GM12878 (cell line): ENCODE measurements around the gene DENND1A.

Source experiments
- ASH2L ChIP-seq: fragments of 300-600, 200-600 bp; sonication (generic); IDR thresholded peaks from 2 replicates; pipeline ENCODE4 v1.6.1; 2017; ENCODE audit warnings: low read depth, mild to moderate bottlenecking, borderline replicate concordance
- ATF3 ChIP-seq: IDR thresholded peaks from 2 replicates; pipeline ENCODE4 v1.6.1; 2011; ENCODE audit warnings: low read depth, mild to moderate bottlenecking, low read length, moderate library complexity, borderline replicate concordance; ENCODE audit errors: extremely low read depth
- BCL3 ChIP-seq: IDR thresholded peaks from 2 replicates; pipeline ENCODE4 v1.6.1; 2011; ENCODE audit warnings: borderline replicate concordance, low read depth, mild to moderate bottlenecking, moderate library complexity, low read length; ENCODE audit not compliant: insufficient read depth, poor library complexity, severe bottlenecking
- BRCA1 ChIP-seq: IDR thresholded peaks from 2 replicates; pipeline ENCODE4 v1.6.1; 2011; ENCODE audit warnings: low read depth, low read length, improper control_type of control experiment
- CTCF ChIP-seq, 3 experiments: IDR thresholded peaks in 2 of 3; conservative IDR thresholded peaks in 1 of 3; 2 replicates each; pipeline ENCODE4 v1.5.1; 2011; ENCODE audit warnings: low read depth in 3 of 3, low read length in 3 of 3, mild to moderate bottlenecking in 3 of 3, control low read depth in 2 of 3, moderate library complexity in 2 of 3, inconsistent platforms in 1 of 3, mixed read lengths in 1 of 3; ENCODE audit not compliant: control insufficient read depth in 2 of 3, insufficient read depth in 1 of 3; ENCODE audit errors: extremely low read depth in 1 of 3
- DPF2 ChIP-seq: fragments of 450-650 bp; IDR thresholded peaks from 2 replicates; pipeline ENCODE4 v1.6.1; 2017; ENCODE audit warnings: mild to moderate bottlenecking
- EGR1 ChIP-seq, 2 experiments: IDR thresholded peaks; 1 replicate in 1 of 2; 2 replicates in 1 of 2; pipeline ENCODE4 v1.6.1; 2011 to 2012; ENCODE audit warnings: low read depth in 2 of 2, low read length in 2 of 2, borderline replicate concordance in 1 of 2, mild to moderate bottlenecking in 1 of 2, moderate library complexity in 1 of 2
- EZH2 ChIP-seq: IDR thresholded peaks from 2 replicates; pipeline ENCODE4 v1.6.1; 2012; ENCODE audit warnings: low read depth, mild to moderate bottlenecking, control low read depth, inconsistent platforms, low read length, borderline replicate concordance; ENCODE audit not compliant: control insufficient read depth
- POLR2AphosphoS5 ChIP-seq: IDR thresholded peaks from 2 replicates; pipeline ENCODE4 v1.6.1; 2011; ENCODE audit warnings: mild to moderate bottlenecking, low read length, inconsistent platforms
- SP1 ChIP-seq: IDR thresholded peaks from one replicate; pipeline ENCODE4 v1.6.1; 2011; ENCODE audit warnings: low read depth, low read length
- YY1 ChIP-seq: IDR thresholded peaks from 2 replicates; pipeline ENCODE4 v1.6.1; 2011; ENCODE audit warnings: low read depth, mild to moderate bottlenecking, low read length

GRCh38 chr9:123978981-123979380 lies 49.1 kb upstream of the DENND1A start:
- TF ChIP-seq DPF2 (no peak), CTCF (IDR thresholded peaks at IDR 0.05 in 2 of 3, conservative IDR thresholded peaks at IDR 0.05 in 1 of 3; ENCODE audit: control insufficient read depth in 2 of 3, extremely low read depth in 1 of 3, insufficient read depth in 1 of 3, low read depth in 3 of 3, low read length in 3 of 3) (no peak), BRCA1 (no peak), POLR2AphosphoS5 (no peak), SP1 (no peak), BCL3 (no peak), ATF3 (no peak), EZH2 (no peak), YY1 (no peak), EGR1 (IDR thresholded peaks at IDR 0.05; ENCODE audit: borderline replicate concordance in 1 of 2, low read depth in 2 of 2, low read length in 2 of 2) (no peak), ASH2L (no peak)
